ENCODE measurements around the gene GPC3.

DNA sequence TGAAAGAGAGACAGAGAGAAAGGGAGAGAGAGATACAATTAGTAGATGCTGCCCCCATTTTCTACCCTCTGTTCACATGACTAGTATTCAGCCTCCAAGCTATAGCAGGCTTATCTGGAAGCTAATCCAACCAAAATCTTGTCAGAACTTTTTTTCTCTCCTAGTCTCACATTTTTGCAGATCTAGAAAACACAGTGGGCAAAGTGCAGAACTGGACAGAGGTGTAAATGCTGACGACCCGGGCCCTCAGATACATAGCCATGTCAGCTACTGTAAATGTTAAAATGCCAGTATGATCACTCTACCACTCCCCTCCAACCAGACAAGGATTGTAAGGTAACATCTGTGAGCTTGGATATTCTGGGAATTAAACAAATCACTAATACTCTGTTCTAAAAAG lies 34.3 kb downstream of the GPC3 start:
- TF ChIP-seq CTCF (IDR thresholded peaks at IDR 0.05 in 2 of 3, conservative IDR thresholded peaks at IDR 0.05 in 1 of 3; ENCODE audit: borderline replicate concordance in 1 of 3, insufficient read depth in 1 of 3, low read depth in 2 of 3, low read length in 2 of 3) (no peak), POLR2AphosphoS5 (IDR thresholded peaks at IDR 0.05; ENCODE audit: low read depth, low read length) (no peak), EZH2 (IDR thresholded peaks at IDR 0.05) (no peak), ZFX (IDR thresholded peaks at IDR 0.05) (no peak)
